Body of pancreas (tissue), 4 donors: ENCODE results near the gene EIF3J. TPM values are rescaled to one million over a fixed set of nuclear protein-coding genes. Genes with fewer than 3 reads are reported as not detected.
A peak's percentile ranks its signal among the peaks of the same experiment; 100 is the strongest.
"Not testable (repeated sequence)": the region's sequence is repeated elsewhere in the genome, so short reads cannot be mapped to it uniquely, and the experiment has no call there.

Experiments used
- ATAC-seq: fragments of 150-250 bp; one replicate; pipeline ENCODE4 v1.9.1; 2016
- DNase-seq, 4 donors: peaks; one replicate each; pipeline ENCODE4 v3.0.0-alpha.2; 2019
- H3K27ac ChIP-seq, 4 donors: fragments of 200-600 bp; sonication (generic); 1 replicate in 3 of 4; 2 replicates in 1 of 4; pipeline versions ENCODE4 v1.5.1 to v1.6.1; 2016 to 2019; ENCODE audit warnings: mild to moderate bottlenecking in 1 of 4, mixed read lengths in 1 of 4, moderate library complexity in 1 of 4
- H3K27me3 ChIP-seq, 2 donors: fragments of 200-600 bp; sonication (generic); one replicate each; pipeline ENCODE4 v1.6.0; 2016; ENCODE audit warnings: mild to moderate bottlenecking in 1 of 2
- H3K36me3 ChIP-seq, 2 donors: fragments of 200-600 bp; sonication (generic); replicated peaks in 1 of 2; 2 replicates each; pipeline ENCODE4 v1.5.1; 2016; ENCODE audit warnings: low read depth in 2 of 2; ENCODE audit not compliant: insufficient read depth in 1 of 2
- H3K4me1 ChIP-seq: fragments of 200-600 bp; sonication (generic); one replicate; pipeline ENCODE4 v1.6.0; 2016
- H3K4me3 ChIP-seq, 2 donors: fragments of 200-600 bp; sonication (generic); 1 replicate in 1 of 2; 2 replicates in 1 of 2; pipeline ENCODE4 v1.5.1; 2016 to 2019
- H3K9me3 ChIP-seq, 3 donors: fragments of 200-600 bp; sonication (generic); 1 replicate in 2 of 3; 2 replicates in 1 of 3; pipeline ENCODE4 v1.5.1; 2016
- CTCF ChIP-seq, 7 experiments: fragments of 450-650 bp in 4 of 7; fragments of 200-600 bp in 3 of 7; sonication (generic) in 3 of 7; IDR thresholded peaks; one replicate each; pipeline ENCODE4 v1.5.1; 2016 to 2019; ENCODE audit warnings: antibody characterized with exemption in 7 of 7
- POLR2A ChIP-seq, 3 donors: fragments of 450-650 bp; IDR thresholded peaks; one replicate each; pipeline ENCODE4 v1.6.1; 2016; ENCODE audit warnings: antibody characterized with exemption in 3 of 3, mild to moderate bottlenecking in 2 of 3
- WGBS, 2 donors: methylation state at CpG; one replicate each; pipeline ENCODE4 v1.1.5; 2017; 5-methylcytosine and 5-hydroxymethylcytosine counted together
- intact Hi-C: fragments of 100-400 bp; cut with DNase I; formaldehyde crosslinking; loops from one replicate; pipeline ENCODE4 v1.15.1; 2023
- total RNA-seq, 2 donors: library from RNA; depleted of rRNA; stranded (reverse); fragments of >200 nt; gene quantifications; one replicate each; pipeline ENCODE4 v1.1.0, GENCODE V29; 2016

The EIF3J gene
- total RNA-seq, 2 donors from 2014 or later: 38.7 to 66.3 TPM

- ATAC-seq (no peak), DNase-seq (peak in 1 of 4 donors; percentile 12)
- H3K4me1 ChIP-seq: peaks cover 60% of the 10 kb centered on the region
- intact Hi-C loops: no loop called here
- WGBS, 2 donors: 4 to 5% methylated on average over 11 to 13 of the region's 13 CpGs
- TF ChIP-seq POLR2A (IDR thresholded peaks at IDR 0.05): no peak
- TF ChIP-seq CTCF (IDR thresholded peaks at IDR 0.05): peak in 1 of 7 experiments; percentile 9
- peaks cover 0 to 1% of the 10 kb centered on the region in 2 donors for H3K36me3 ChIP-seq
- H3K4me3 ChIP-seq: peak overlapping the region; percentile 75 to 84
- H3K9me3 ChIP-seq: no peaks in the 10 kb centered on the region
- peak overlapping the region; percentile 96 to 100 (median 97) for H3K27ac ChIP-seq
- H3K27me3 ChIP-seq: no peaks in the 10 kb centered on the region
Observed at GRCh38 chr15:44537735-44538240, 841 bp downstream of the EIF3J start.

- WGBS, 2 donors: 84 to 94% methylated on average over 4 of the region's 4 CpGs
- TF ChIP-seq CTCF (IDR thresholded peaks at IDR 0.05) (no peak), POLR2A (IDR thresholded peaks at IDR 0.05) (no peak)
- H3K27ac ChIP-seq: peak overlapping the region in 3 of 4 donors; percentile 5 to 44 (median 36)
- DNase-seq (no peak), ATAC-seq (no peak)
- H3K4me3 ChIP-seq: no peak overlapping the region
- H3K9me3 ChIP-seq: no peaks in the 10 kb centered on the region
- intact Hi-C loops: no loop called here
- peaks cover 80% of the 10 kb centered on the region for H3K4me1 ChIP-seq
- no peaks in the 10 kb centered on the region for H3K27me3 ChIP-seq
- peaks cover 0 to 1% of the 10 kb centered on the region in 2 donors for H3K36me3 ChIP-seq
Observed at GRCh38 chr15:44541282-44541958, 4.5 kb downstream of the EIF3J start.

GRCh38 chr15:44542596-44542995 lies 5.6 kb downstream of the EIF3J start:
- Histone ChIP-seq H3K36me3 (peaks cover 0 to 1% of the 10 kb centered on the region in 2 donors), H3K4me1 (peaks cover 86% of the 10 kb centered on the region)
- TF ChIP-seq POLR2A (IDR thresholded peaks at IDR 0.05) (no peak), CTCF (IDR thresholded peaks at IDR 0.05) (no peak)

GRCh38 chr15:44544745-44545144 lies 7.8 kb downstream of the EIF3J start:
- DNase-seq, H3K27ac ChIP-seq, H3K36me3 ChIP-seq, intact Hi-C loops, H3K27me3 ChIP-seq, H3K9me3 ChIP-seq, ATAC-seq, H3K4me3 ChIP-seq: not testable (repeated sequence)
- peaks cover 67% of the 10 kb centered on the region for H3K4me1 ChIP-seq
- 80 to 83% methylated on average over 5 of the region's 5 CpGs for WGBS, 2 donors

More at GRCh38 chr15:44542596-44542995, 5.6 kb downstream of the EIF3J start:
- no peak for ATAC-seq
- Histone ChIP-seq H3K27ac (peak overlapping the region in 1 of 4 donors; percentile 44), H3K4me3 (no peak overlapping the region), H3K27me3 (no peaks in the 10 kb centered on the region), H3K9me3 (no peaks in the 10 kb centered on the region)
- DNase-seq: no peak
- intact Hi-C loops: no loop called here

- peaks cover 67% of the 10 kb centered on the region for H3K4me1 ChIP-seq
- ATAC-seq (no peak), DNase-seq (no peak)
- intact Hi-C loops: no loop called here
- no peaks in the 10 kb centered on the region for H3K27me3 ChIP-seq
- H3K27ac ChIP-seq: peak overlapping the region in 2 of 4 donors; percentile 25 to 33
- no peaks in the 10 kb centered on the region for H3K36me3 ChIP-seq
- no peak for TF ChIP-seq POLR2A (IDR thresholded peaks at IDR 0.05)
- peak in 2 of 7 experiments; percentile 9 to 18 for TF ChIP-seq CTCF (IDR thresholded peaks at IDR 0.05)
- 30 to 33% methylated on average over 5 of the region's 5 CpGs for WGBS, 2 donors
- no peak overlapping the region for H3K4me3 ChIP-seq
- no peaks in the 10 kb centered on the region for H3K9me3 ChIP-seq
Observed at GRCh38 chr15:44545913-44546802, 9.2 kb downstream of the EIF3J start.

- Histone ChIP-seq H3K36me3 (peaks cover 5 to 16% of the 10 kb centered on the region in 2 donors), H3K4me1 (peaks cover 38% of the 10 kb centered on the region)
- H3K27ac ChIP-seq, intact Hi-C loops, H3K4me3 ChIP-seq, H3K9me3 ChIP-seq, DNase-seq, H3K27me3 ChIP-seq, ATAC-seq: not testable (repeated sequence)
- 94 to 96% methylated on average over 9 of the region's 9 CpGs for WGBS, 2 donors
Observed at GRCh38 chr15:44549152-44549551, 12.2 kb downstream of the EIF3J start.
